Measurements from ENCODE around the gene ZRANB3.

GRCh38 chr2:135485441-135485840, 45.6 kb downstream of the ZRANB3 start:
- TF ChIP-seq EZH2 (IDR thresholded peaks at IDR 0.05; ENCODE audit: insufficient read depth, poor library complexity, severe bottlenecking) (no peak), EZH2phosphoT487 (IDR thresholded peaks at IDR 0.05; ENCODE audit: insufficient read depth, low read depth) (no peak)

Measured in GM23248 (cell line).